ENCODE measurements around the gene PLA2G5.

The PLA2G5 gene

GRCh38 chr1:20093940-20094391 is 24.0 kb downstream of the PLA2G5 start:
- no peak for ATAC-seq
- TF ChIP-seq CSRNP3 (CRISPR knock-in tag; IDR thresholded peaks at IDR 0.05) (no peak), ZFP3 (CRISPR knock-in tag; IDR thresholded peaks at IDR 0.05) (no peak), ESRRG (CRISPR knock-in tag; IDR thresholded peaks at IDR 0.05) (no peak), GLIS3 (CRISPR knock-in tag; IDR thresholded peaks at IDR 0.05) (no peak), CREB5 (CRISPR knock-in tag; IDR thresholded peaks at IDR 0.05; ENCODE audit: low read depth) (no peak), ZNF70 (CRISPR knock-in tag; IDR thresholded peaks at IDR 0.05) (no peak), POU6F1 (CRISPR knock-in tag; IDR thresholded peaks at IDR 0.05; ENCODE audit: borderline replicate concordance, low read depth) (no peak), PATZ1 (CRISPR knock-in tag; IDR thresholded peaks at IDR 0.05; ENCODE audit: borderline replicate concordance) (no peak), ZNF8 (CRISPR knock-in tag; IDR thresholded peaks at IDR 0.05) (no peak), PPARA (CRISPR knock-in tag; IDR thresholded peaks at IDR 0.05; ENCODE audit: borderline replicate concordance) (no peak), SNAI2 (CRISPR knock-in tag; IDR thresholded peaks at IDR 0.05) (no peak), ZC3H10 (CRISPR knock-in tag; IDR thresholded peaks at IDR 0.05) (no peak), OSR1 (CRISPR knock-in tag; IDR thresholded peaks at IDR 0.05) (no peak), CSDC2 (CRISPR knock-in tag; IDR thresholded peaks at IDR 0.05) (no peak)

- TF ChIP-seq PATZ1 (CRISPR knock-in tag; IDR thresholded peaks at IDR 0.05; ENCODE audit: borderline replicate concordance) = no peak
- no peak for TF ChIP-seq CSDC2 (CRISPR knock-in tag; IDR thresholded peaks at IDR 0.05)
- no peak for TF ChIP-seq RARB (CRISPR knock-in tag; IDR thresholded peaks at IDR 0.05)
- no peak for TF ChIP-seq TSHZ2 (CRISPR knock-in tag; IDR thresholded peaks at IDR 0.05)
- no peak for TF ChIP-seq ARNTL (CRISPR knock-in tag; IDR thresholded peaks at IDR 0.05; ENCODE audit: borderline replicate concordance, low read depth)
- TF ChIP-seq PPARA (CRISPR knock-in tag; IDR thresholded peaks at IDR 0.05; ENCODE audit: borderline replicate concordance) = no peak
- no peak for ATAC-seq
Observed at GRCh38 chr1:20095564-20096434, 25.8 kb downstream of the PLA2G5 start.
